Ishikawa (cell line): Measurements from ENCODE around the gene FAXDC2.

Experiments used
- CEBPB ChIP-seq: IDR thresholded peaks from 2 replicates; pipeline ENCODE4 v1.6.1; 2012
- CREB1 ChIP-seq: IDR thresholded peaks from 2 replicates; pipeline ENCODE4 v1.6.1; 2012; ENCODE audit warnings: low read depth
- EGR1 ChIP-seq: IDR thresholded peaks from 2 replicates; pipeline ENCODE4 v1.6.1; 2012
- EP300 ChIP-seq: IDR thresholded peaks from 2 replicates; pipeline ENCODE4 v1.6.1; 2012; ENCODE audit warnings: borderline replicate concordance
- FOXM1 ChIP-seq: IDR thresholded peaks from 2 replicates; pipeline ENCODE4 v1.6.1; 2012; ENCODE audit warnings: low read depth, borderline replicate concordance
- NFIC ChIP-seq: IDR thresholded peaks from 2 replicates; pipeline ENCODE4 v1.6.1; 2012
- RAD21 ChIP-seq: IDR thresholded peaks from 2 replicates; pipeline ENCODE4 v1.6.1; 2012; ENCODE audit warnings: low read depth
- TAF1 ChIP-seq: IDR thresholded peaks from 2 replicates; pipeline ENCODE4 v1.6.1; 2012; ENCODE audit warnings: low read depth, mild to moderate bottlenecking
- TCF12 ChIP-seq: IDR thresholded peaks from 2 replicates; pipeline ENCODE4 v1.6.1; 2012; ENCODE audit warnings: low read depth
- TEAD4 ChIP-seq: IDR thresholded peaks from 2 replicates; pipeline ENCODE4 v1.6.1; 2012
- YY1 ChIP-seq: IDR thresholded peaks from 2 replicates; pipeline ENCODE4 v1.6.1; 2012; ENCODE audit warnings: low read depth
- ZBTB7A ChIP-seq: IDR thresholded peaks from 2 replicates; pipeline ENCODE4 v1.6.1; 2012; ENCODE audit warnings: low read depth
- TF ChIP-seq, protein P1 (sequence below): IDR thresholded peaks from 2 replicates; pipeline ENCODE4 v1.6.1; 2012
- TF ChIP-seq, protein P2 (sequence below): IDR thresholded peaks from 2 replicates; pipeline ENCODE4 v1.6.1; 2012
- TF ChIP-seq, protein P3 (sequence below): IDR thresholded peaks from 2 replicates; pipeline ENCODE4 v1.6.1; 2012; ENCODE audit warnings: low read depth, mild to moderate bottlenecking

FAXDC2 gene

DNA sequence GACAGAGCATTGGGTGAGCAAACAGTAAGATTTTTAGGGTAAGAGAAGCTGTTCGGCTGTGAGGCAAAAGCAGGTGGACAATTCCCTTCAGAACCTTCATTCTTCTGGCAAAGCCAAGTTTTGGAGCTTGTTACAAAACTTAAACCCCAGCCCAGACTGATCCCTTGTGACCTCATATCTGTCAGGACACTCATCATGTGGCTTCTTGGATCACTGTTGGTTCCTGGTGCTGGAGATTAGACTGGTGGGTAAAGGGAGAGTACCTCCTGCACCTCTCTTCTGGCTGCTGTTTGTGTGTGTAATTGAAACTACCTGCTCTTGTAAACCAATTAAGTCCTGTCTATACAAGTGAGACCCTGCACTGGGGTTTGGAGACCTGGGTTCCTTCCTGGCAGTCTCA lies 74.2 kb downstream of the FAXDC2 start:
- TF ChIP-seq FOXM1 (no peak), YY1 (no peak), EP300 (no peak), CEBPB (no peak), EGR1 (no peak), NFIC (no peak), RAD21 (no peak)

DNA sequence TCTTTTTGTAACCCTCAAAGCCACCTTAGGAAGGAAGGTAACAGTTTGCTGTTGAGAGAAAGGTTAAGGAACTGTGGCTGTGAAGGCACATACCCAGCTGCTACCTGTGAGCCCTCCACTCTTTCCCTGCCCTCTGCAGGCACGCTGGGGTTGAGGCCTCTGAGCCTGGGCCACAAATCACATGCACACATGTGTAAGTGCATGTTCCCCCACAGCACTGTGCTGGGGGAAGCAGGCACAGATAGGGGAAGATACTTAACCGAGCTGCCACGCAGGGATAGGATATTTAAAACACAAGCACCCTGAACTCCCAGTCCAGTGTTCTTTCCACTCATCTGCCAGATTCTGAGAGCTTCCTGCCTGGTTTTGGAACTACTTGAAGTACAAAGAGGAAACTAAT lies 77.1 kb downstream of the FAXDC2 start:
- TF ChIP-seq ZBTB7A = no peak
- no peak for TF ChIP-seq FOXM1
- TF ChIP-seq EGR1 = no peak
- no peak for TF ChIP-seq YY1
- TF ChIP-seq TCF12 = no peak
- TF ChIP-seq CEBPB = no peak
- no peak for TF ChIP-seq TEAD4
- TF ChIP-seq, protein P1, sequence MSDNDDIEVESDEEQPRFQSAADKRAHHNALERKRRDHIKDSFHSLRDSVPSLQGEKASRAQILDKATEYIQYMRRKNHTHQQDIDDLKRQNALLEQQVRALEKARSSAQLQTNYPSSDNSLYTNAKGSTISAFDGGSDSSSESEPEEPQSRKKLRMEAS = no peak

DNA sequence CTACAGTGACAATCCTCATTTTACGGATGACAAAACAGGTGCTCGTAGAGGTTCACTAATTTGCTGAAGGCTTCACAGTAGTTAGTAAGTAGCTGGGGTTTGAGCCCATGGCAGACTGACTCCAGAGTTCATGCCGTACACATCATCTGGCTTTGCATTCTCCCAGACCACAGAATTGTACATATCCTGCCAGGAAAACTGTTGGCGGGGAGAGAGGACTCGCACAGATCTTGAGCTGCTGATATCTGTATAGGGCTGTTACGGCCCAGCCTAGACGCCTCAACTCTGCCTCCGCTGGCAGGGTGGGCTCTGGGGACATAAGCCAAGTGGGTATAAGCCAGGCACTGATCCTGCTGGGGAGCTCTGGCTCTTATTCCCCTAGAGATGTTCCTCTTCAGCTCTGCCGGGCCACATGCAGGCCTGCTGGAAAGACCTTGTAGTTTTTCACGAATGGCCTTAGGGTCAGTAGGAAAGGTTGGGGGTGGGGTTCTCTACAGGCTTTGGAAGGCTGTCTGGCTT lies 79.0 kb downstream of the FAXDC2 start:
- no peak for TF ChIP-seq TEAD4
- no peak for TF ChIP-seq YY1
- no peak for TF ChIP-seq NFIC
- TF ChIP-seq ZBTB7A = no peak
- no peak for TF ChIP-seq CREB1
- no peak for TF ChIP-seq EP300
- TF ChIP-seq FOXM1 = no peak
- no peak for TF ChIP-seq TCF12
- TF ChIP-seq, protein P2, sequence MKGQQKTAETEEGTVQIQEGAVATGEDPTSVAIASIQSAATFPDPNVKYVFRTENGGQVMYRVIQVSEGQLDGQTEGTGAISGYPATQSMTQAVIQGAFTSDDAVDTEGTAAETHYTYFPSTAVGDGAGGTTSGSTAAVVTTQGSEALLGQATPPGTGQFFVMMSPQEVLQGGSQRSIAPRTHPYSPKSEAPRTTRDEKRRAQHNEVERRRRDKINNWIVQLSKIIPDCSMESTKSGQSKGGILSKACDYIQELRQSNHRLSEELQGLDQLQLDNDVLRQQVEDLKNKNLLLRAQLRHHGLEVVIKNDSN = no peak
- TF ChIP-seq, protein P1 = no peak
- no peak for TF ChIP-seq TAF1
- TF ChIP-seq, protein P3, sequence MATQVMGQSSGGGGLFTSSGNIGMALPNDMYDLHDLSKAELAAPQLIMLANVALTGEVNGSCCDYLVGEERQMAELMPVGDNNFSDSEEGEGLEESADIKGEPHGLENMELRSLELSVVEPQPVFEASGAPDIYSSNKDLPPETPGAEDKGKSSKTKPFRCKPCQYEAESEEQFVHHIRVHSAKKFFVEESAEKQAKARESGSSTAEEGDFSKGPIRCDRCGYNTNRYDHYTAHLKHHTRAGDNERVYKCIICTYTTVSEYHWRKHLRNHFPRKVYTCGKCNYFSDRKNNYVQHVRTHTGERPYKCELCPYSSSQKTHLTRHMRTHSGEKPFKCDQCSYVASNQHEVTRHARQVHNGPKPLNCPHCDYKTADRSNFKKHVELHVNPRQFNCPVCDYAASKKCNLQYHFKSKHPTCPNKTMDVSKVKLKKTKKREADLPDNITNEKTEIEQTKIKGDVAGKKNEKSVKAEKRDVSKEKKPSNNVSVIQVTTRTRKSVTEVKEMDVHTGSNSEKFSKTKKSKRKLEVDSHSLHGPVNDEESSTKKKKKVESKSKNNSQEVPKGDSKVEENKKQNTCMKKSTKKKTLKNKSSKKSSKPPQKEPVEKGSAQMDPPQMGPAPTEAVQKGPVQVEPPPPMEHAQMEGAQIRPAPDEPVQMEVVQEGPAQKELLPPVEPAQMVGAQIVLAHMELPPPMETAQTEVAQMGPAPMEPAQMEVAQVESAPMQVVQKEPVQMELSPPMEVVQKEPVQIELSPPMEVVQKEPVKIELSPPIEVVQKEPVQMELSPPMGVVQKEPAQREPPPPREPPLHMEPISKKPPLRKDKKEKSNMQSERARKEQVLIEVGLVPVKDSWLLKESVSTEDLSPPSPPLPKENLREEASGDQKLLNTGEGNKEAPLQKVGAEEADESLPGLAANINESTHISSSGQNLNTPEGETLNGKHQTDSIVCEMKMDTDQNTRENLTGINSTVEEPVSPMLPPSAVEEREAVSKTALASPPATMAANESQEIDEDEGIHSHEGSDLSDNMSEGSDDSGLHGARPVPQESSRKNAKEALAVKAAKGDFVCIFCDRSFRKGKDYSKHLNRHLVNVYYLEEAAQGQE = no peak
- TF ChIP-seq CEBPB = no peak

DNA sequence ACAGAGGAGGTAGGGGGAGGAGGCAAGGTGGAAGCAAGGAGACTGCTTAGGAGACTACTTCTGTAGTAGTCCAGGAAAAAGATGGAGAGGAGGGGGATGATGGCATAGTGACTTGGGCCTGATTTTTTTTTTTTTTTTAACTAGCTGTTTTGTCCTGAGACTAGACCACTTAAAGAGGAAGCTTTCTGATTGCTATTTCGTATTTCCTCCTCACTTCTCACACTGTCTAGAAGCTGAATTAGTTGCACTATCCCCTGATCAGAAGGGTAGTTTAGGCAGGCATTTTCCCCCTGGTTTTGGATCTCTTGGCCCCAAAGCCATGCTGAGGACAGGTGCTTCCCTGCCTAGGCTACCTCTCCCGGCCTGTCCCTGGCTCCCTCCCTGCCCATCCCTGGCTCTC lies 80.3 kb downstream of the FAXDC2 start:
- TF ChIP-seq, protein P1 = no peak
- TF ChIP-seq ZBTB7A = no peak
- no peak for TF ChIP-seq FOXM1
- no peak for TF ChIP-seq EGR1
- no peak for TF ChIP-seq CREB1
- no peak for TF ChIP-seq NFIC
- TF ChIP-seq, protein P2 = no peak
- no peak for TF ChIP-seq CEBPB
